ENCODE measurements around the gene CYP2C19. TPM values are rescaled to one million over a fixed set of nuclear protein-coding genes. Genes with fewer than 3 reads are reported as not detected.
"Not testable (repeated sequence)": the region's sequence is repeated elsewhere in the genome, so short reads cannot be mapped to it uniquely, and the experiment has no call there.

The CYP2C19 gene
- total and polyA plus RNA-seq, 2 of the 4 experiments (the other 2 are of a cell fraction), result not detected

DNA sequence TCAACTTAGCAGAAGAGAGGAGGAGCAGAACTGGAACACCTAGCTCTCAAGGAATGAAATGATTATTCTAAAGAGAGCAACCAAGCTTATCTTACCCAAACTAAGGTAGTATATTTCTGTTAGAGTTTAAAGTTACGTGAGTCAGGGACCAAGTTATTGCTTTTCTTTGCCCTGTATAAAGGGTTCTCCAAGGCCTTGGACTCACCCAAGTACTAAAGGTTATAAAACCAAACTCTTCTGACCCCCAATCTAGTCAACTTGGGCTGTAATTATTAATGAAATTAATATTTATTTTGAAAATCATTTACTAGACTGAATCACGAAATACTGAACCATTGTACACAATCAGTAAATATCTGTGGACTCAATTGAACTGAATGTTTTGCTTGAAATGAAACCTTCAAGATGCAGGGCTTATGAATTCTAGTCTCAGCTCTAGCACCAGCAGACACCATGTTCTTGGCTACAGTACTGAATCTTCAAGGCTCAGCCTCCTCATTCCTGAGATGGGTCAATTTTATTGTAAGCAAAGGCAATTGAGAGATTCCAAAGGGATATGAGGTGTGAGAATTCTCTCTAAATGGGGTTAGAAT is 1.8 kb upstream of the CYP2C19 start:
- Histone ChIP-seq H3K23ac (ENCODE audit: low read depth, low read length) (no peak overlapping the region), H3K4ac (ENCODE audit: low read depth, low read length) (no peak overlapping the region), H3K14ac (replicated peaks; ENCODE audit: low read depth, low read length) (no peak overlapping the region), H2AFZ (replicated peaks; ENCODE audit: low read length, poor library complexity) (no peak overlapping the region), H3K27ac (ENCODE audit: insufficient read depth, low read length) (no peak overlapping the region), H2BK20ac (ENCODE audit: low read depth, low read length) (no peak overlapping the region), H3K4me2 (ENCODE audit: low read depth, low read length) (no peak overlapping the region), H3K79me1 (ENCODE audit: low read depth in 1 of 2, low read length in 2 of 2) (no peaks in the 10 kb centered on the region), H2BK5ac (ENCODE audit: low read depth, low read length, poor library complexity, severe bottlenecking) (no peak overlapping the region), H2BK15ac (ENCODE audit: low read depth, low read length) (no peak overlapping the region), H3K18ac (ENCODE audit: low read depth, low read length) (no peak overlapping the region), H4K8ac (ENCODE audit: low read depth in 2 of 2, low read length in 2 of 2) (no peak overlapping the region), H2BK120ac (ENCODE audit: low read depth, low read length) (no peak overlapping the region), H4K20me1 (ENCODE audit: insufficient read depth, low read length) (no peaks in the 10 kb centered on the region), H3K9me1 (ENCODE audit: insufficient read depth, low read length) (no peaks in the 10 kb centered on the region), H3K27me3 (ENCODE audit: control insufficient read depth, insufficient read depth, low read length) (no peaks in the 10 kb centered on the region), H4K5ac (ENCODE audit: low read depth, low read length) (no peak overlapping the region), H3K56ac (ENCODE audit: extremely low read depth, insufficient read depth, low read length) (no peak overlapping the region), H2AK9ac (replicated peaks; ENCODE audit: low read depth, low read length, poor library complexity) (no peak overlapping the region), H3K9ac (ENCODE audit: low read depth, low read length) (no peak overlapping the region), H3K4me1 (ENCODE audit: control insufficient read depth, insufficient read depth, low read length) (no peaks in the 10 kb centered on the region), H2AK5ac (ENCODE audit: low read depth, low read length) (no peak overlapping the region), H3K36me3 (ENCODE audit: control insufficient read depth, insufficient read depth, low read length) (no peaks in the 10 kb centered on the region), H4K91ac (ENCODE audit: insufficient read depth, low read depth, low read length) (no peak overlapping the region), H3K4me3 (ENCODE audit: insufficient read depth, low read depth, low read length) (no peak overlapping the region), H3K9me3 (ENCODE audit: control insufficient read depth, insufficient read depth, low read length) (peaks cover 7% of the 10 kb centered on the region; the same call in 1 of the 2 replicates)
- POLR2A ChIA-PET (ENCODE audit: unreplicated experiment), result no interaction called here
- TF ChIP-seq CEBPB (IDR thresholded peaks at IDR 0.05; ENCODE audit: low read depth, low read length) (no peak), BHLHE40 (IDR thresholded peaks at IDR 0.05; ENCODE audit: low read depth, low read length) (no peak), MXI1 (IDR thresholded peaks at IDR 0.05; ENCODE audit: borderline replicate concordance, low read depth, low read length) (no peak)
- CTCF ChIA-PET, result no interaction called here
- no CpG with 5 or more reads among the region's 2 CpGs for WGBS, 2 experiments (ENCODE audit: extremely low coverage in 2 of 2, insufficient read length in 1 of 2)
- intact Hi-C loops (cut with micrococcal nuclease) (no loop called here), in situ Hi-C loops (cut with MboI; ENCODE audit: low sequenced_read_pairs) (no loop called here), dilution Hi-C loops (cut with HindIII; ENCODE audit: low sequenced_read_pairs, unreplicated experiment) (no loop called here)
- no TSS peak for BruUV-seq (replicated peaks)
- no peak for DNase-seq
- no peak for ATAC-seq (ENCODE audit: low read depth)

DNA sequence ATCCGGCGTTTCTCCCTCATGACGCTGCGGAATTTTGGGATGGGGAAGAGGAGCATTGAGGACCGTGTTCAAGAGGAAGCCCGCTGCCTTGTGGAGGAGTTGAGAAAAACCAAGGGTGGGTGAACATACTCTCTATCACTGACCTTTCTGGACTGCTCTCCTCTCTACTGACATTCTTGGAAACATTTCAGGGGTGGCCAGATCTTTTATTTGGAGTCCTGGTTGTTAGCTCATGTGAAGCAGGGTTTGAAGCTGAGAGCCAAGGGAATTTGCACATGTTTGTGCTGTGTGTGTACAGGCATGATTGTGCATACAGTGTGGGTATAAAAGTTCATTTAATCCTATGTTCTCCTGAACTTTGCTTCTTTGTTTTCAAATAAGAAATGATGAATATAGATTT is 12.9 kb downstream of the CYP2C19 start:
- H3K9ac ChIP-seq (ENCODE audit: low read depth, low read length); H4K20me1 ChIP-seq (ENCODE audit: insufficient read depth, low read length); H4K91ac ChIP-seq (ENCODE audit: insufficient read depth, low read depth, low read length); H3K9me1 ChIP-seq (ENCODE audit: insufficient read depth, low read length); H2BK5ac ChIP-seq (ENCODE audit: low read depth, low read length, poor library complexity, severe bottlenecking); H4K5ac ChIP-seq (ENCODE audit: low read depth, low read length); POLR2A ChIA-PET (ENCODE audit: unreplicated experiment); H3K23ac ChIP-seq (ENCODE audit: low read depth, low read length); H2AK5ac ChIP-seq (ENCODE audit: low read depth, low read length); H3K4me1 ChIP-seq (ENCODE audit: control insufficient read depth, insufficient read depth, low read length); H2BK120ac ChIP-seq (ENCODE audit: low read depth, low read length); H3K27ac ChIP-seq (ENCODE audit: insufficient read depth, low read length); CTCF ChIA-PET; in situ Hi-C loops (cut with MboI; ENCODE audit: low sequenced_read_pairs); intact Hi-C loops (cut with micrococcal nuclease); H3K27me3 ChIP-seq (ENCODE audit: control insufficient read depth, insufficient read depth, low read length); ATAC-seq (ENCODE audit: low read depth); H3K14ac ChIP-seq (replicated peaks; ENCODE audit: low read depth, low read length); H3K56ac ChIP-seq (ENCODE audit: extremely low read depth, insufficient read depth, low read length); H3K18ac ChIP-seq (ENCODE audit: low read depth, low read length); H3K4me2 ChIP-seq (ENCODE audit: low read depth, low read length); H3K9me3 ChIP-seq (ENCODE audit: control insufficient read depth, insufficient read depth, low read length); H3K4ac ChIP-seq (ENCODE audit: low read depth, low read length); H3K79me1 ChIP-seq (ENCODE audit: low read depth in 1 of 2, low read length in 2 of 2); DNase-seq; dilution Hi-C loops (cut with HindIII; ENCODE audit: low sequenced_read_pairs, unreplicated experiment); H2AK9ac ChIP-seq (replicated peaks; ENCODE audit: low read depth, low read length, poor library complexity); H2BK20ac ChIP-seq (ENCODE audit: low read depth, low read length); H4K8ac ChIP-seq (ENCODE audit: low read depth in 2 of 2, low read length in 2 of 2); H3K36me3 ChIP-seq (ENCODE audit: control insufficient read depth, insufficient read depth, low read length); H2BK15ac ChIP-seq (ENCODE audit: low read depth, low read length); BruUV-seq (replicated peaks); H2AFZ ChIP-seq (replicated peaks; ENCODE audit: low read length, poor library complexity); H3K4me3 ChIP-seq (ENCODE audit: insufficient read depth, low read depth, low read length): not testable (repeated sequence)
- WGBS, 2 experiments (ENCODE audit: extremely low coverage in 2 of 2, insufficient read length in 1 of 2), result no CpG with 5 or more reads among the region's 6 CpGs

Data from IMR-90 (cell line).